HepG2 (cell line): ENCODE data around the gene ZFR2. TPM values are rescaled to one million over a fixed set of nuclear protein-coding genes. Genes with fewer than 3 reads are reported as not detected.
A peak's percentile ranks its signal among the peaks of the same experiment; 100 is the strongest.

Experiments used
- EZH2 ChIP-seq: conservative IDR thresholded peaks from 2 replicates; pipeline ENCODE4 v1.6.1; 2012; ENCODE audit warnings: mild to moderate bottlenecking, low read depth, low read length, moderate library complexity
- GABPB1 ChIP-seq: IDR thresholded peaks from 2 replicates; pipeline ENCODE4 v1.6.1; 2016; ENCODE audit warnings: mild to moderate bottlenecking, missing genetic modification reagents, moderate library complexity, missing compliant biosample characterization
- HNF4A ChIP-seq: sonication (generic); formaldehyde crosslinking; IDR thresholded peaks from 2 replicates; pipeline ENCODE4 v1.4.0; 2020; ENCODE audit warnings: missing genetic modification reagents
- MIER3 ChIP-seq: IDR thresholded peaks from 2 replicates; pipeline ENCODE4 v1.6.1; 2016; ENCODE audit warnings: missing compliant biosample characterization, borderline replicate concordance
- MYNN ChIP-seq: sonication (generic); formaldehyde crosslinking; IDR thresholded peaks from 2 replicates; pipeline ENCODE4 v1.4.0; 2020; ENCODE audit warnings: mild to moderate bottlenecking, low read depth, missing genetic modification reagents
- NCOA1 ChIP-seq: sonication (generic); formaldehyde crosslinking; IDR thresholded peaks from 2 replicates; pipeline ENCODE4 v1.9.0; 2021; ENCODE audit warnings: missing genetic modification reagents
- SIN3B ChIP-seq: fragments of 150-350 bp; IDR thresholded peaks from 2 replicates; pipeline ENCODE4 v1.6.1; 2014; ENCODE audit warnings: low read length
- ZBTB33 ChIP-seq: sonication (generic); formaldehyde crosslinking; IDR thresholded peaks from 2 replicates; pipeline ENCODE4 v1.4.0; 2020; ENCODE audit warnings: missing genetic modification reagents
- ZMYM3 ChIP-seq: sonication (generic); formaldehyde crosslinking; IDR thresholded peaks from 2 replicates; pipeline ENCODE4 v1.5.1; 2020; ENCODE audit warnings: mild to moderate bottlenecking, missing genetic modification reagents
- ZNF142 ChIP-seq: sonication (generic); formaldehyde crosslinking; IDR thresholded peaks from 2 replicates; pipeline ENCODE4 v1.4.0; 2020; ENCODE audit warnings: missing genetic modification reagents
- ZNF543 ChIP-seq: sonication (generic); formaldehyde crosslinking; IDR thresholded peaks from 2 replicates; pipeline ENCODE4 v1.4.0; 2020; ENCODE audit warnings: mild to moderate bottlenecking, missing genetic modification reagents
- ZNF619 ChIP-seq: sonication (generic); formaldehyde crosslinking; IDR thresholded peaks from 2 replicates; pipeline ENCODE4 v1.4.0; 2020; ENCODE audit warnings: mild to moderate bottlenecking, missing genetic modification reagents
- ZNF788 ChIP-seq: sonication (generic); formaldehyde crosslinking; IDR thresholded peaks from 2 replicates; pipeline ENCODE4 v1.5.0; 2020; ENCODE audit warnings: mild to moderate bottlenecking, missing genetic modification reagents, borderline replicate concordance
- ZNF883 ChIP-seq: sonication (generic); formaldehyde crosslinking; IDR thresholded peaks from 2 replicates; pipeline ENCODE4 v1.5.1; 2020; ENCODE audit warnings: mild to moderate bottlenecking, missing genetic modification reagents; ENCODE audit errors: not compliant biosample characterization
- polyA plus RNA-seq, 8 experiments: library from polyadenylated mRNA; depleted of rRNA in 3 of 8; stranded (reverse) in 7 of 8; unstranded in 1 of 8; fragments of >200 nt; fragmentation: Illumina TruSeq in 4 of 8; extraction: Trizol in 4 of 8; gene quantifications; 2 replicates each; pipeline versions ENCODE4 v1.2.1 to v1.2.3, GENCODE V29; 2011 to 2016; ENCODE audit warnings: low read depth in 4 of 8, missing spikeins in 1 of 8, mixed read lengths in 1 of 8; ENCODE audit not compliant: insufficient read depth in 1 of 8
- total RNA-seq, 5 experiments: library from RNA; depleted of rRNA; stranded (reverse); fragments of >200 nt; fragmentation: Illumina TruSeq; extraction: Trizol; gene quantifications; 2 replicates each; pipeline ENCODE4 v1.2.3, GENCODE V29; 2016; ENCODE audit warnings: low read depth in 1 of 5
- TF ChIP-seq, protein P1 (sequence below): sonication (generic); formaldehyde crosslinking; IDR thresholded peaks from 2 replicates; pipeline ENCODE4 v1.8.0; 2022; ENCODE audit warnings: mild to moderate bottlenecking, missing genetic modification reagents, borderline replicate concordance
- TF ChIP-seq, protein P2 (sequence below): sonication (generic); formaldehyde crosslinking; IDR thresholded peaks from 2 replicates; pipeline ENCODE4 v1.4.0; 2020; ENCODE audit warnings: missing genetic modification reagents

The ZFR2 gene
- total and polyA plus RNA-seq, 2 of the 13 experiments (the other 11 are each of a cell fraction or from before 2014, with no cell fraction given), result 0.37 to 0.69 TPM

GRCh38 chr19:3761382-3762129 is 107.3 kb downstream of the ZFR2 start, which contains the start of gene APBA3 (continued):
- TF ChIP-seq ZNF142 (CRISPR knock-in tag), result no peak
- TF ChIP-seq GABPB1, result peak; percentile 94
- TF ChIP-seq ZBTB33 (CRISPR knock-in tag), result peak; percentile 52
- peak; percentile 84; the same call in 1 of the 2 replicates for TF ChIP-seq ZNF788 (CRISPR knock-in tag)
- peak; percentile 39 for TF ChIP-seq HNF4A (CRISPR knock-in tag)
- TF ChIP-seq, protein P1, sequence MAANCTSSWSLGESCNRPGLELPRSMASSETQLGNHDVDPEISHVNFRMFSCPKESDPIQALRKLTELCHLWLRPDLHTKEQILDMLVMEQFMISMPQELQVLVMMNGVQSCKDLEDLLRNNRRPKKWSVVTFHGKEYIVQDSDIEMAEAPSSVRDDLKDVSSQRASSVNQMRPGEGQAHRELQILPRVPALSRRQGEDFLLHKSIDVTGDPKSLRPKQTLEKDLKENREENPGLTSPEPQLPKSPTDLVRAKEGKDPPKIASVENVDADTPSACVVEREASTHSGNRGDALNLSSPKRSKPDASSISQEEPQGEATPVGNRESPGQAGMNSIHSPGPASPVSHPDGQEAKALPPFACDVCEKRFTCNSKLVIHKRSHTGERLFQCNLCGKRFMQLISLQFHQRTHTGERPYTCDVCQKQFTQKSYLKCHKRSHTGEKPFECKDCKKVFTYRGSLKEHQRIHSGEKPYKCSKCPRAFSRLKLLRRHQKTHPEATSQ (CRISPR knock-in tag), result no peak
- no peak for TF ChIP-seq EZH2
- TF ChIP-seq ZNF619, result peak; percentile 86; the same call in 1 of the 2 replicates
- TF ChIP-seq NCOA1 (CRISPR knock-in tag), result peak; percentile 84; the same call in 1 of the 2 replicates
- peak; percentile 66; the same call in 1 of the 2 replicates for TF ChIP-seq ZMYM3
- TF ChIP-seq, protein P2, sequence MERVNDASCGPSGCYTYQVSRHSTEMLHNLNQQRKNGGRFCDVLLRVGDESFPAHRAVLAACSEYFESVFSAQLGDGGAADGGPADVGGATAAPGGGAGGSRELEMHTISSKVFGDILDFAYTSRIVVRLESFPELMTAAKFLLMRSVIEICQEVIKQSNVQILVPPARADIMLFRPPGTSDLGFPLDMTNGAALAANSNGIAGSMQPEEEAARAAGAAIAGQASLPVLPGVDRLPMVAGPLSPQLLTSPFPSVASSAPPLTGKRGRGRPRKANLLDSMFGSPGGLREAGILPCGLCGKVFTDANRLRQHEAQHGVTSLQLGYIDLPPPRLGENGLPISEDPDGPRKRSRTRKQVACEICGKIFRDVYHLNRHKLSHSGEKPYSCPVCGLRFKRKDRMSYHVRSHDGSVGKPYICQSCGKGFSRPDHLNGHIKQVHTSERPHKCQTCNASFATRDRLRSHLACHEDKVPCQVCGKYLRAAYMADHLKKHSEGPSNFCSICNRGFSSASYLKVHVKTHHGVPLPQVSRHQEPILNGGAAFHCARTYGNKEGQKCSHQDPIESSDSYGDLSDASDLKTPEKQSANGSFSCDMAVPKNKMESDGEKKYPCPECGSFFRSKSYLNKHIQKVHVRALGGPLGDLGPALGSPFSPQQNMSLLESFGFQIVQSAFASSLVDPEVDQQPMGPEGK, result no peak; the same call in 1 of the 2 replicates
- TF ChIP-seq ZNF543 (CRISPR knock-in tag), result no peak
- TF ChIP-seq ZNF883 (CRISPR knock-in tag), result peak; percentile 57
- TF ChIP-seq MYNN, result peak; percentile 35; the same call in 1 of the 2 replicates
- TF ChIP-seq SIN3B, result no peak
- peak; percentile 13; the same call in 1 of the 2 replicates for TF ChIP-seq MIER3
